Osteocyte (in vitro differentiated cells): Measurements from ENCODE around the gene KCTD1. TPM values are rescaled to one million over a fixed set of nuclear protein-coding genes. Genes with fewer than 3 reads are reported as not detected.

Experiments
- DNase-seq: peaks from one replicate; pipeline ENCODE4 v3.0.0; 2021; ENCODE audit warnings: mixed read lengths; ENCODE audit not compliant: unreplicated experiment; ENCODE audit errors: extremely low spot score
- H3K27ac Mint-ChIP-seq: one replicate; pipeline ENCODE4 v1.8.0; 2021; ENCODE audit warnings: mild to moderate bottlenecking, mixed read lengths; ENCODE audit not compliant: unreplicated experiment
- H3K27me3 Mint-ChIP-seq: one replicate; pipeline ENCODE4 v1.8.0; 2021; ENCODE audit warnings: mixed read lengths; ENCODE audit not compliant: unreplicated experiment
- H3K36me3 Mint-ChIP-seq: one replicate; pipeline ENCODE4 v1.8.0; 2021; ENCODE audit warnings: mixed read lengths; ENCODE audit not compliant: unreplicated experiment
- H3K4me1 Mint-ChIP-seq: one replicate; pipeline ENCODE4 v1.8.0; 2021; ENCODE audit warnings: mixed read lengths; ENCODE audit not compliant: unreplicated experiment
- H3K4me3 Mint-ChIP-seq: one replicate; pipeline ENCODE4 v1.8.0; 2021; ENCODE audit warnings: mild to moderate bottlenecking, moderate library complexity, mixed read lengths; ENCODE audit not compliant: unreplicated experiment
- H3K9me3 Mint-ChIP-seq: one replicate; pipeline ENCODE4 v1.8.0; 2021; ENCODE audit warnings: mixed read lengths; ENCODE audit not compliant: unreplicated experiment
- total RNA-seq: library from RNA; stranded (reverse); gene quantifications from 2 replicates; pipeline ENCODE4 v1.2.1, GENCODE V29; 2021
- TF ChIP-seq, protein P1 (sequence below): fragments of 200-600 bp; sonication (generic); IDR thresholded peaks from 2 replicates; pipeline ENCODE4 v1.5.0; 2021; ENCODE audit warnings: antibody characterized with exemption, mild to moderate bottlenecking, moderate library complexity

The KCTD1 gene
- total RNA-seq, 1 donor from 2014 or later = 25.7 TPM

GRCh38 chr18:26454616-26455015, 93.7 kb downstream of the KCTD1 start:
- H3K4me1 Mint-ChIP-seq = no peaks in the 10 kb centered on the region
- no peaks in the 10 kb centered on the region for H3K9me3 Mint-ChIP-seq
- H3K36me3 Mint-ChIP-seq = peaks cover 44% of the 10 kb centered on the region
- no peaks in the 10 kb centered on the region for H3K27me3 Mint-ChIP-seq
- DNase-seq = no peak
- H3K4me3 Mint-ChIP-seq = no peak overlapping the region
- no peak overlapping the region for H3K27ac Mint-ChIP-seq
- TF ChIP-seq, protein P1, sequence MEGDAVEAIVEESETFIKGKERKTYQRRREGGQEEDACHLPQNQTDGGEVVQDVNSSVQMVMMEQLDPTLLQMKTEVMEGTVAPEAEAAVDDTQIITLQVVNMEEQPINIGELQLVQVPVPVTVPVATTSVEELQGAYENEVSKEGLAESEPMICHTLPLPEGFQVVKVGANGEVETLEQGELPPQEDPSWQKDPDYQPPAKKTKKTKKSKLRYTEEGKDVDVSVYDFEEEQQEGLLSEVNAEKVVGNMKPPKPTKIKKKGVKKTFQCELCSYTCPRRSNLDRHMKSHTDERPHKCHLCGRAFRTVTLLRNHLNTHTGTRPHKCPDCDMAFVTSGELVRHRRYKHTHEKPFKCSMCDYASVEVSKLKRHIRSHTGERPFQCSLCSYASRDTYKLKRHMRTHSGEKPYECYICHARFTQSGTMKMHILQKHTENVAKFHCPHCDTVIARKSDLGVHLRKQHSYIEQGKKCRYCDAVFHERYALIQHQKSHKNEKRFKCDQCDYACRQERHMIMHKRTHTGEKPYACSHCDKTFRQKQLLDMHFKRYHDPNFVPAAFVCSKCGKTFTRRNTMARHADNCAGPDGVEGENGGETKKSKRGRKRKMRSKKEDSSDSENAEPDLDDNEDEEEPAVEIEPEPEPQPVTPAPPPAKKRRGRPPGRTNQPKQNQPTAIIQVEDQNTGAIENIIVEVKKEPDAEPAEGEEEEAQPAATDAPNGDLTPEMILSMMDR = no peak

- TF ChIP-seq, protein P1 = no peak
- no peak overlapping the region for H3K4me3 Mint-ChIP-seq
- H3K4me1 Mint-ChIP-seq = no peaks in the 10 kb centered on the region
- H3K27ac Mint-ChIP-seq = no peak overlapping the region
- H3K9me3 Mint-ChIP-seq = no peaks in the 10 kb centered on the region
- no peak for DNase-seq
- no peaks in the 10 kb centered on the region for H3K27me3 Mint-ChIP-seq
- H3K36me3 Mint-ChIP-seq = peaks cover 40% of the 10 kb centered on the region
Measured at GRCh38 chr18:26454192-26454591, 94.2 kb downstream of the KCTD1 start.

DNA sequence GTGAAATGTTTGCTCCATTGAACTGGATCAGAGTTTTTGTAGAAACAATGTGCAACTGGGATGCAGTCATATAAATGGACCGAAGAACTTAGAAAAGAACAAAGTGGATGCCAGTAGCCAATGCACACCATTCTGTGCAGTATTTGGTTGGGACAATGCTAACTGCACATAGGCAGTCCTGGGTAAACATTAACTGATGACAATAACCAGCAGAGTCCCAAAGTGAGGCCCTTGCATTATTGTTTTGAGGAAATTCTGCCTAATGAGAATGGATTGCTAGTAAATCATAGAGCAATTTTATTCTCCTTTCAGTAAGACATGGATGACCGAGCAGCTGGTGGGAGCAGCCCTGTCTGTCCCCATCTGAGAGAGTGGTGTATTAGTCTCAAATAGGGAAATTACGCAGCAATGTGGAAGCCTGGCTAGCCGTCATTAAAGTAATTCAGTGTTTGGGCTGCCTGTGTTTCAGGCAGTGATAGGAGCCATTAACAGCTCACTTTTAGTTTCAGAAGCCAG, 94.9 kb downstream of the KCTD1 start:
- H3K4me1 Mint-ChIP-seq = no peaks in the 10 kb centered on the region
- no peak overlapping the region for H3K4me3 Mint-ChIP-seq
- H3K9me3 Mint-ChIP-seq = no peaks in the 10 kb centered on the region
- H3K27me3 Mint-ChIP-seq = no peaks in the 10 kb centered on the region
- H3K36me3 Mint-ChIP-seq = peaks cover 33% of the 10 kb centered on the region
- no peak overlapping the region for H3K27ac Mint-ChIP-seq
- no peak for DNase-seq
- TF ChIP-seq, protein P1 = no peak

- TF ChIP-seq, protein P1 = no peak
- DNase-seq = peak; percentile 27
- H3K4me3 Mint-ChIP-seq = no peak overlapping the region
- H3K36me3 Mint-ChIP-seq = peaks cover 17% of the 10 kb centered on the region
- no peak overlapping the region for H3K27ac Mint-ChIP-seq
- no peaks in the 10 kb centered on the region for H3K9me3 Mint-ChIP-seq
- H3K27me3 Mint-ChIP-seq = no peaks in the 10 kb centered on the region
- no peaks in the 10 kb centered on the region for H3K4me1 Mint-ChIP-seq
Measured at GRCh38 chr18:26450989-26451682, 97.2 kb downstream of the KCTD1 start.

DNA sequence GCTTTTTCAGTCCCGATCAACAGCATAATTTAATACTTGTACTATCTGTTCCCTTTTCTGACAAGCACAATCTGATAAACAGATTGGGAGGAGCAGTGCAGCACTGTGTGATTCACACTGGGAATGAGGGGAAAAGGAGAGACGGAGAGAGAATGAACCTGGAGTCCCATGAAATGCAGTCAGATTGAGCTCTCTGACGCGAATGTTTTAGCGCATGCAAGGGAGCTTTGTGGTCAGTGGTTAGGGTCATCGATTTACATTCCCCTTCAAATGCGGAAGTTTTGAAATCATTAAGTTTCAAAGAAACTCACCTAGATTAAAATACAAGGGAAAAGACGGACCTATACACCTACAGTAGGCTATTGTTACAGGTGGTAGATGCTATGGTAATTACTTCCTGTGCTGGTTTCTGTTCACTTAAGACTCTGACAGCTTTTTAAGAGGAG, 99.6 kb downstream of the KCTD1 start:
- H3K27me3 Mint-ChIP-seq = peaks cover 3% of the 10 kb centered on the region
- DNase-seq = no peak
- peaks cover 2% of the 10 kb centered on the region for H3K36me3 Mint-ChIP-seq
- H3K4me3 Mint-ChIP-seq = no peak overlapping the region
- H3K9me3 Mint-ChIP-seq = peaks cover 6% of the 10 kb centered on the region
- H3K4me1 Mint-ChIP-seq = no peaks in the 10 kb centered on the region
- H3K27ac Mint-ChIP-seq = no peak overlapping the region
- TF ChIP-seq, protein P1 = no peak
